Neutrophil (primary cell): ENCODE results near the gene GAD2.
"Not testable (repeated sequence)": the region's sequence is repeated elsewhere in the genome, so short reads cannot be mapped to it uniquely, and the experiment has no call there.

Experiments
- H3K27ac ChIP-seq: fragments of 200-600 bp; sonication (generic); 2 replicates; pipeline ENCODE4 v1.5.1; 2016; ENCODE audit warnings: mild to moderate bottlenecking, moderate library complexity
- H3K27me3 ChIP-seq: fragments of 200-600 bp; sonication (generic); 2 replicates; pipeline ENCODE4 v1.6.0; 2016; ENCODE audit warnings: mild to moderate bottlenecking
- H3K36me3 ChIP-seq: fragments of 200-600 bp; sonication (generic); 2 replicates; pipeline ENCODE4 v1.5.1; 2017
- H3K4me1 ChIP-seq, 2 experiments: fragments of 200-600 bp in 1 of 2; sonication (generic) in 1 of 2; 1 replicate in 1 of 2; 2 replicates in 1 of 2; pipeline versions ENCODE4 v1.5.1 to v1.6.1; 2013 to 2016; ENCODE audit warnings: low read depth in 1 of 2, low read length in 1 of 2, mild to moderate bottlenecking in 1 of 2, moderate library complexity in 1 of 2; ENCODE audit not compliant: control insufficient read depth in 1 of 2, insufficient read depth in 1 of 2
- H3K4me3 ChIP-seq, 2 experiments: fragments of 200-600 bp in 1 of 2; sonication (generic) in 1 of 2; 1 replicate in 1 of 2; 2 replicates in 1 of 2; pipeline ENCODE4 v1.5.1; 2013 to 2016; ENCODE audit warnings: low read depth in 1 of 2, low read length in 1 of 2, mild to moderate bottlenecking in 1 of 2, moderate library complexity in 1 of 2
- H3K9me3 ChIP-seq: fragments of 200-600 bp; sonication (generic); 2 replicates; pipeline ENCODE4 v1.5.1; 2016
- CTCF ChIP-seq: fragments of 200-600 bp; sonication (generic); IDR thresholded peaks from 2 replicates; pipeline ENCODE4 v1.5.1; 2016; ENCODE audit warnings: antibody characterized with exemption

GAD2 gene

GRCh38 chr10:26336979-26337378, 120.4 kb downstream of the GAD2 start:
- no peaks in the 10 kb centered on the region for H3K27me3 ChIP-seq
- peak overlapping the region; percentile 43 for H3K27ac ChIP-seq
- H3K4me3 ChIP-seq: no peak overlapping the region
- no peaks in the 10 kb centered on the region for H3K36me3 ChIP-seq
- no peak for TF ChIP-seq CTCF
- H3K4me1 ChIP-seq: peaks cover 28 to 30% of the 10 kb centered on the region in 2 experiments
- H3K9me3 ChIP-seq: no peaks in the 10 kb centered on the region

GRCh38 chr10:26341701-26342100, 125.1 kb downstream of the GAD2 start:
- H3K4me3 ChIP-seq: no peak overlapping the region
- H3K27me3 ChIP-seq: no peaks in the 10 kb centered on the region
- H3K36me3 ChIP-seq: no peaks in the 10 kb centered on the region
- no peak overlapping the region for H3K27ac ChIP-seq
- H3K4me1 ChIP-seq: peaks cover 12 to 14% of the 10 kb centered on the region in 2 experiments
- H3K9me3 ChIP-seq: no peaks in the 10 kb centered on the region
- TF ChIP-seq CTCF: no peak

GRCh38 chr10:26348821-26349417, 132.3 kb downstream of the GAD2 start:
- H3K9me3 ChIP-seq, H3K27ac ChIP-seq, H3K4me3 ChIP-seq, H3K36me3 ChIP-seq, H3K4me1 ChIP-seq, H3K27me3 ChIP-seq: not testable (repeated sequence)
